Liver (tissue), 9 donors: ENCODE data around the gene CYLD. TPM values are rescaled to one million over a fixed set of nuclear protein-coding genes. Genes with fewer than 3 reads are reported as not detected.

Source experiments
- DNase-seq: peaks from one replicate; pipeline ENCODE4 v3.0.0-alpha.2; 2017; ENCODE audit warnings: low spot score
- H3K27ac ChIP-seq, 2 donors: one replicate each; pipeline ENCODE4 v1.7.0; 2013; ENCODE audit warnings: inconsistent platforms in 2 of 2, low read length in 2 of 2, control low read depth in 1 of 2, low read depth in 1 of 2, mild to moderate bottlenecking in 1 of 2
- H3K27me3 ChIP-seq, 4 donors: one replicate each; pipeline versions ENCODE4 v1.6.1 to v1.7.0; 2013; ENCODE audit warnings: low read length in 3 of 4, inconsistent platforms in 1 of 4, mild to moderate bottlenecking in 1 of 4, moderate library complexity in 1 of 4; ENCODE audit not compliant: control insufficient read depth in 4 of 4, insufficient read depth in 4 of 4
- H3K36me3 ChIP-seq, 4 donors: one replicate each; pipeline versions ENCODE4 v1.6.1 to v1.7.0; 2013; ENCODE audit warnings: low read length in 3 of 4, mild to moderate bottlenecking in 3 of 4, low read depth in 1 of 4, moderate library complexity in 1 of 4; ENCODE audit not compliant: control insufficient read depth in 4 of 4, insufficient read depth in 3 of 4
- H3K4me1 ChIP-seq, 4 donors: one replicate each; pipeline versions ENCODE4 v1.6.1 to v1.7.0; 2013; ENCODE audit warnings: low read length in 3 of 4, mild to moderate bottlenecking in 3 of 4, moderate library complexity in 1 of 4; ENCODE audit not compliant: control insufficient read depth in 4 of 4, insufficient read depth in 4 of 4
- H3K4me3 ChIP-seq, 3 donors: one replicate each; pipeline versions ENCODE4 v1.6.1 to v1.7.0; 2013; ENCODE audit warnings: low read length in 3 of 3, control low read depth in 1 of 3, low read depth in 1 of 3, mild to moderate bottlenecking in 1 of 3
- H3K9ac ChIP-seq, 2 donors: one replicate each; pipeline ENCODE4 v1.7.0; 2013; ENCODE audit warnings: low read length in 2 of 2, mild to moderate bottlenecking in 2 of 2, moderate library complexity in 2 of 2, control low read depth in 1 of 2, low read depth in 1 of 2
- H3K9me3 ChIP-seq, 4 donors: one replicate each; pipeline versions ENCODE4 v1.6.1 to v1.7.0; 2013; ENCODE audit warnings: low read length in 3 of 4; ENCODE audit not compliant: control insufficient read depth in 4 of 4
- ATF3 ChIP-seq: IDR thresholded peaks from 2 replicates; pipeline ENCODE4 v1.6.1; 2016; ENCODE audit warnings: antibody characterized with exemption
- CTCF ChIP-seq: fragments of 150-350 bp; IDR thresholded peaks from 2 replicates; pipeline ENCODE4 v1.5.1; 2017; ENCODE audit warnings: improper control_type of control experiment, low read depth, low read length; ENCODE audit not compliant: missing input control
- EGR1 ChIP-seq, 2 donors: IDR thresholded peaks; 2 replicates each; pipeline ENCODE4 v1.6.1; 2016 to 2018; ENCODE audit warnings: antibody characterized with exemption in 2 of 2, low read depth in 2 of 2
- FOXA2 ChIP-seq: IDR thresholded peaks from 2 replicates; pipeline ENCODE4 v1.6.1; 2016; ENCODE audit warnings: antibody characterized with exemption
- HNF4A ChIP-seq, 2 donors: conservative IDR thresholded peaks; 2 replicates each; pipeline ENCODE4 v1.6.1; 2016; ENCODE audit warnings: antibody characterized with exemption in 2 of 2, mild to moderate bottlenecking in 2 of 2
- MAX ChIP-seq: IDR thresholded peaks from 2 replicates; pipeline ENCODE4 v1.6.1; 2016; ENCODE audit warnings: antibody characterized with exemption
- NR2F2 ChIP-seq: IDR thresholded peaks from 2 replicates; pipeline ENCODE4 v1.6.1; 2016; ENCODE audit warnings: antibody characterized with exemption
- REST ChIP-seq: IDR thresholded peaks from 2 replicates; pipeline ENCODE4 v1.6.1; 2016; ENCODE audit warnings: antibody characterized with exemption, mild to moderate bottlenecking
- RXRA ChIP-seq, 2 donors: IDR thresholded peaks; 2 replicates each; pipeline ENCODE4 v1.6.1; 2017 to 2018; ENCODE audit warnings: antibody characterized with exemption in 2 of 2, mild to moderate bottlenecking in 1 of 2
- SP1 ChIP-seq: IDR thresholded peaks from 2 replicates; pipeline ENCODE4 v1.6.1; 2018; ENCODE audit warnings: antibody characterized with exemption, mild to moderate bottlenecking
- TAF1 ChIP-seq: conservative IDR thresholded peaks from 2 replicates; pipeline ENCODE4 v1.6.1; 2016; ENCODE audit warnings: antibody characterized with exemption, mild to moderate bottlenecking
- ZBTB33 ChIP-seq: IDR thresholded peaks from 2 replicates; pipeline ENCODE4 v1.6.1; 2016; ENCODE audit warnings: antibody characterized with exemption
- WGBS: extraction: QIAGEN DNeasy Blood & Tissue Kit; methylation state at CpG from one replicate; pipeline ENCODE4 v1.1.7; 2013; 5-methylcytosine and 5-hydroxymethylcytosine counted together
- polyA plus RNA-seq, 2 donors: library from polyadenylated mRNA; stranded (reverse) in 1 of 2; unstranded in 1 of 2; fragments of 200-250 nt in 1 of 2; fragments of >200 nt in 1 of 2; fragmentation: Nextera tagmentation in 1 of 2; extraction: Ambion mirVana in 1 of 2; gene quantifications; one replicate each; pipeline versions ENCODE4 v1.2.1 to v1.2.3, GENCODE V29; 2013 to 2015
- total RNA-seq, 2 donors: library from RNA; depleted of rRNA; stranded (reverse); fragments of >200 nt; gene quantifications; one replicate each; pipeline ENCODE4 v1.2.3, GENCODE V29; 2014
- donor health status: healthy.
- donor health status: healthy.
- donor health status: healthy.
- donor health status: healthy.
- donor health status: healthy.

Gene CYLD
- total and polyA plus RNA-seq, 4 donors = 8.2 to 42.7 (median 13.8) TPM

- Histone ChIP-seq H3K27me3 (no peaks in the 10 kb centered on the region), H3K9ac (no peak overlapping the region), H3K4me1 (no peaks in the 10 kb centered on the region), H3K27ac (no peak overlapping the region), H3K36me3 (no peaks in the 10 kb centered on the region), H3K9me3 (peaks cover 3 to 18% (median 8%) of the 10 kb centered on the region in 4 donors), H3K4me3 (peak overlapping the region in 1 of 3 donors; percentile 20)
- TF ChIP-seq TAF1 (no peak), MAX (no peak), ATF3 (no peak), CTCF (no peak), SP1 (no peak), REST (no peak), EGR1 (IDR thresholded peaks at IDR 0.05; ENCODE audit: low read depth in 2 of 2) (no peak), HNF4A (conservative IDR thresholded peaks at IDR 0.05) (no peak), RXRA (IDR thresholded peaks at IDR 0.05) (no peak), ZBTB33 (no peak), NR2F2 (no peak)
- DNase-seq = no peak
- 82% methylated on average over 1 of the region's 1 CpG for WGBS
Measured at GRCh38 chr16:50704245-50704644, 37.6 kb upstream of the CYLD start.

GRCh38 chr16:50705436-50706110 lies 36.3 kb upstream of the CYLD start:
- Histone ChIP-seq H3K27me3 (no peaks in the 10 kb centered on the region), H3K36me3 (no peaks in the 10 kb centered on the region), H3K9ac (no peak overlapping the region), H3K27ac (no peak overlapping the region), H3K4me3 (no peak overlapping the region), H3K9me3 (peaks cover 3 to 18% (median 8%) of the 10 kb centered on the region in 4 donors), H3K4me1 (no peaks in the 10 kb centered on the region)
- no peak for TF ChIP-seq RXRA (IDR thresholded peaks at IDR 0.05)
- no peak for TF ChIP-seq FOXA2
- TF ChIP-seq SP1 = no peak
- no peak for TF ChIP-seq ZBTB33
- TF ChIP-seq MAX = no peak
- no peak for TF ChIP-seq CTCF
- no peak for DNase-seq
- WGBS = 75% methylated on average over 5 of the region's 5 CpGs
